ENCODE data around the gene TOMM7. TPM values are rescaled to one million over a fixed set of nuclear protein-coding genes. Genes with fewer than 3 reads are reported as not detected.

The TOMM7 gene
- total RNA-seq, 4 donors from 2014 or later = 139 to 212 (median 163) TPM

DNA sequence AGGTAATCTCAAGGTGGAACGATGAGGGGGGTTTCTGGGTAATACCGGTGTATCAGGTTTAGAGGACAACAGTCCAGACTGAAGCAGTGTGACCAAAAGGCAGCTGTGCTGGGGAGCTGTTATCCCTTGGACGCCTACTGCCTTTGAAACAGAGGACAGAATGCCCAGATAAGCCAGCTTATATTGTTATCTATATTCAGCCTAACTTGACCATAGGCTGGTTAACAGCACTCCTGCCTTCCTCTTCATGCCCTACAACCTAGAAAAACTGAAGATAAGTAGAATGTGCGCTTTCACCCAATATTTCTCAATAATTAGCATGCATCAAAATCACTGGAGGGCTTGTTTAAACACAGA lies 50.8 kb downstream of the TOMM7 start:
- TF ChIP-seq, protein P1, sequence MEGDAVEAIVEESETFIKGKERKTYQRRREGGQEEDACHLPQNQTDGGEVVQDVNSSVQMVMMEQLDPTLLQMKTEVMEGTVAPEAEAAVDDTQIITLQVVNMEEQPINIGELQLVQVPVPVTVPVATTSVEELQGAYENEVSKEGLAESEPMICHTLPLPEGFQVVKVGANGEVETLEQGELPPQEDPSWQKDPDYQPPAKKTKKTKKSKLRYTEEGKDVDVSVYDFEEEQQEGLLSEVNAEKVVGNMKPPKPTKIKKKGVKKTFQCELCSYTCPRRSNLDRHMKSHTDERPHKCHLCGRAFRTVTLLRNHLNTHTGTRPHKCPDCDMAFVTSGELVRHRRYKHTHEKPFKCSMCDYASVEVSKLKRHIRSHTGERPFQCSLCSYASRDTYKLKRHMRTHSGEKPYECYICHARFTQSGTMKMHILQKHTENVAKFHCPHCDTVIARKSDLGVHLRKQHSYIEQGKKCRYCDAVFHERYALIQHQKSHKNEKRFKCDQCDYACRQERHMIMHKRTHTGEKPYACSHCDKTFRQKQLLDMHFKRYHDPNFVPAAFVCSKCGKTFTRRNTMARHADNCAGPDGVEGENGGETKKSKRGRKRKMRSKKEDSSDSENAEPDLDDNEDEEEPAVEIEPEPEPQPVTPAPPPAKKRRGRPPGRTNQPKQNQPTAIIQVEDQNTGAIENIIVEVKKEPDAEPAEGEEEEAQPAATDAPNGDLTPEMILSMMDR (IDR thresholded peaks at IDR 0.05) = no peak
- DNase-seq (ENCODE audit: low spot score) (no peak), ATAC-seq (ENCODE audit: low FRiP score) (no peak)

DNA sequence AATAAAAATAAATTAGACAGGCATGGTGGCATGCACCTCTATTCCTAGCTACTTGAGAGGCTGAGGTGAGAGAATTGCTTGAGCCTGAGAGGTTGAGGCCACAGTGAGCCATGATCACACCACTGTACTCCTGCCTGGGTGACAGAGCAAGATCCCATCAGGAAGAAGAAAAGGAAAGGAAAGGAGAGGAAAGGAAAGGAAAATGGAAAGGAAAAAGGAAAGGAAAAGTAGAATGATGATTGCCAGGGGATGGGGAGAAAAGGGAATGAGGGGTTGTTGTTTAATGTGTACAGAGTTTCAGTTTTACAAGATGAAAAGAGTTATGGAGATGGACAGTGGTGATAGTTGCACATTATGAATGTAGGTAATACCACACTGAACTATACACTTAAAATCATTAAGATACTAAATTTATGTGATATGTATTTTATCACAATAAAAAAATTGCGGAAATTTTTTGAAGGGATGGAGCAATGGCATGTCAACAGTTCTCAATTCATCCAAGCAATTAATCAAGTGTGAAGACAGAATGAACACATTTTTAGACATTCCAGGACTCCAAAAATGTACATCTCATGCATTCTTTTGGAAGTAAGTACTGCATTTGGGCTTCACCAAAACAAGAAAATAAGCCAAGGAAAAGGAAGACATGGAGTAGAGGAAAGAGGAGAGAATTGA lies 51.3 kb downstream of the TOMM7 start:
- TF ChIP-seq, protein P1 (IDR thresholded peaks at IDR 0.05) = no peak
- no peak for ATAC-seq (ENCODE audit: low FRiP score)

DNA sequence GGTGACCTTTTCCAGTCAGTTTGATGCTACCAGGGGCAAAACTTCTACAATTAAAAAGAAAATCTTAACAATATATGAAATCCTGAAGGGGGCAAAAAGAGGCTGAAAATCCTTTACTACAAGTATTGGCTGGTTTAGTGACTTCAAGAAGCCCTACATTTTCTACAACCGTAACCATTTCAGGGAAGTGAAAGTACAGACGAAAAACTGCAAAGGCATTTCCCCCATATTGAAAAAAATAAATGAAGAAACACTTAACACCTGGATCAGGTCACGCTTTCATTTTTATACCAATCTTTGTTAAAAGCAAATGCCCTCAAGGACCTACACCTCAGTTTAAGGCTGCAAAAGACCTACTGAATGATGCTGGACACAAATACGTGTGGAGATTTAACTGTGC lies 57.0 kb downstream of the TOMM7 start:
- DNase-seq (ENCODE audit: low spot score) = no peak
- TF ChIP-seq, protein P1 (IDR thresholded peaks at IDR 0.05) = no peak
- ATAC-seq (ENCODE audit: low FRiP score) = no peak

More for the DNA sequence above, 51.3 kb downstream of the TOMM7 start:
- DNase-seq (ENCODE audit: low spot score) = no peak

Small RNA genes lying within 50 kb of the gene (small RNA-seq; reads per million reads assigned to genes)
- gene SNORD93 = 3,967 reads per million, percentile 99 among the genes with 10 or more reads in this experiment

Other genes starting within 250 kb of the TOMM7 start
- 100 to 1,000 TPM in 2 of 4 donors, 10 to 100 TPM in 2; 17.7 to 381 (median 111) TPM for gene IL6, start 95.6 kb downstream of the TOMM7 start, total RNA-seq
- 100 to 1,000 TPM in 1 of 4 donors, 10 to 100 TPM in 3; 46.1 to 107 (median 65.2) TPM for gene HYCC1, start 191.3 kb upstream of the TOMM7 start, total RNA-seq

All from omental fat pad (tissue), 4 donors.